GM23338 (cell line): ENCODE measurements around the gene TUBB2A. TPM values are rescaled to one million over a fixed set of nuclear protein-coding genes. Genes with fewer than 3 reads are reported as not detected.

Source experiments
- ATAC-seq: fragments of 200-7000 bp; cut with Tn5 transposase; 3 replicates; pipeline ENCODE4 v1.9.1; 2020
- DNase-seq: peaks from one replicate; pipeline ENCODE4 v3.0.0-alpha.2; 2015; ENCODE audit warnings: low spot score
- H2AFZ ChIP-seq: fragments of 200-600 bp; sonication (generic); 2 replicates; pipeline ENCODE4 v1.8.0; 2016; ENCODE audit warnings: antibody characterized with exemption, mild to moderate bottlenecking, moderate library complexity
- H3F3A ChIP-seq: fragments of 200-600 bp; sonication (generic); replicated peaks from 2 replicates; pipeline ENCODE4 v1.8.0; 2017; ENCODE audit warnings: antibody characterized with exemption, mixed run types, low read depth
- H3K27ac ChIP-seq: fragments of 200-600 bp; sonication (generic); 2 replicates; pipeline ENCODE4 v1.6.1; 2016; ENCODE audit warnings: low read depth
- H3K27me3 ChIP-seq: fragments of 200-600 bp; sonication (generic); 2 replicates; pipeline ENCODE4 v1.8.0; 2016; ENCODE audit warnings: mild to moderate bottlenecking, mixed run types, moderate library complexity; ENCODE audit not compliant: insufficient read depth
- H3K36me3 ChIP-seq: fragments of 200-600 bp; sonication (generic); 2 replicates; pipeline ENCODE4 v1.8.0; 2016; ENCODE audit warnings: mild to moderate bottlenecking; ENCODE audit not compliant: insufficient read depth
- H3K4me1 ChIP-seq: fragments of 200-600 bp; sonication (generic); 2 replicates; pipeline ENCODE4 v1.8.0; 2016; ENCODE audit warnings: mild to moderate bottlenecking, moderate library complexity; ENCODE audit not compliant: insufficient read depth
- H3K4me2 ChIP-seq: fragments of 200-600 bp; sonication (generic); 2 replicates; pipeline ENCODE4 v1.7.1; 2017; ENCODE audit warnings: mixed run types
- H3K4me3 ChIP-seq: fragments of 200-600 bp; sonication (generic); 2 replicates; pipeline ENCODE4 v1.6.1; 2016; ENCODE audit warnings: mixed run types
- H3K79me2 ChIP-seq: fragments of 200-600 bp; sonication (generic); replicated peaks from 2 replicates; pipeline ENCODE4 v1.8.0; 2017; ENCODE audit warnings: mild to moderate bottlenecking; ENCODE audit not compliant: insufficient read depth
- H3K9me2 ChIP-seq: fragments of 200-600 bp; sonication (generic); 2 replicates; pipeline ENCODE4 v1.8.0; 2017; ENCODE audit not compliant: insufficient read depth
- H4K20me1 ChIP-seq: fragments of 200-600 bp; sonication (generic); replicated peaks from 2 replicates; pipeline ENCODE4 v1.8.0; 2017; ENCODE audit warnings: mild to moderate bottlenecking; ENCODE audit not compliant: insufficient read depth
- H3K27ac Mint-ChIP-seq: 2 replicates; pipeline ENCODE4 v1.8.0; 2020; ENCODE audit warnings: inconsistent platforms, mild to moderate bottlenecking, moderate library complexity, mixed read lengths
- H3K27me3 Mint-ChIP-seq: 3 replicates; pipeline ENCODE4 v1.8.0; 2022; ENCODE audit warnings: low read depth, mild to moderate bottlenecking, moderate library complexity, mixed read lengths, inconsistent platforms; ENCODE audit not compliant: insufficient read depth, poor library complexity
- H3K36me3 Mint-ChIP-seq: 3 replicates; pipeline ENCODE4 v1.8.0; 2021; ENCODE audit warnings: low read depth, mild to moderate bottlenecking, inconsistent platforms, moderate library complexity, mixed read lengths
- H3K4me1 Mint-ChIP-seq: 3 replicates; pipeline ENCODE4 v1.8.0; 2020; ENCODE audit warnings: mild to moderate bottlenecking, inconsistent platforms, mixed read lengths
- H3K4me3 Mint-ChIP-seq: 3 replicates; pipeline ENCODE4 v1.8.0; 2021; ENCODE audit warnings: moderate library complexity, mild to moderate bottlenecking, inconsistent platforms, mixed read lengths
- H3K9me3 Mint-ChIP-seq: 3 replicates; pipeline ENCODE4 v1.8.0; 2020; ENCODE audit warnings: moderate library complexity, mild to moderate bottlenecking, inconsistent platforms, mixed read lengths
- EZH2phosphoT487 ChIP-seq: fragments of 200-600 bp; sonication (generic); IDR thresholded peaks from one replicate; pipeline ENCODE4 v1.8.1; 2018; ENCODE audit warnings: antibody characterized with exemption; ENCODE audit not compliant: unreplicated experiment
- JUNB ChIP-seq: IDR thresholded peaks from one replicate; pipeline ENCODE4 v1.6.1; 2016; ENCODE audit warnings: antibody characterized with exemption; ENCODE audit not compliant: unreplicated experiment
- POLR2AphosphoS5 ChIP-seq: IDR thresholded peaks from 2 replicates; pipeline ENCODE4 v1.6.1; 2016; ENCODE audit warnings: antibody characterized with exemption, low read depth
- ZNF114 ChIP-seq: fragments of 250-450 bp; sonication (Bioruptor Pico); IDR thresholded peaks from 2 replicates; pipeline ENCODE4 v1.5.0; 2020; ENCODE audit warnings: mild to moderate bottlenecking, moderate library complexity
- ZNF331 ChIP-seq: fragments of 250-450 bp; sonication (Bioruptor Pico); IDR thresholded peaks from 2 replicates; pipeline ENCODE4 v1.5.0; 2020; ENCODE audit warnings: low read depth, mild to moderate bottlenecking, moderate library complexity
- polyA plus RNA-seq: library from polyadenylated mRNA; unstranded; fragments of >200 nt; fragmentation: Nextera tagmentation; extraction: Ambion mirVana; gene quantifications from 2 replicates; pipeline ENCODE4 v1.2.1, GENCODE V29; 2016
- total RNA-seq: library from RNA; depleted of rRNA; stranded (reverse); fragments of >200 nt; shearing (Covaris generic); gene quantifications from 2 replicates; pipeline ENCODE4 v1.2.3, GENCODE V29; 2014
- TF ChIP-seq, protein P1 (sequence below), 2 experiments: fragments of 200-600 bp in 1 of 2; sonication (generic) in 1 of 2; conservative IDR thresholded peaks; 2 replicates each; pipeline versions ENCODE4 v1.5.1 to v1.6.1; 2016 to 2017; ENCODE audit warnings: antibody characterized with exemption in 2 of 2, low read depth in 2 of 2, mild to moderate bottlenecking in 2 of 2, moderate library complexity in 1 of 2
- TF ChIP-seq, protein P2 (sequence below): IDR thresholded peaks from 2 replicates; pipeline ENCODE4 v1.6.1; 2016; ENCODE audit warnings: antibody characterized with exemption
- TF ChIP-seq, protein P3 (sequence below): IDR thresholded peaks from one replicate; pipeline ENCODE4 v1.6.1; 2018; ENCODE audit warnings: antibody characterized with exemption; ENCODE audit not compliant: unreplicated experiment

Gene TUBB2A
- total and polyA plus RNA-seq, 2 experiments from 2014 or later, result 305 to 376 TPM

DNA sequence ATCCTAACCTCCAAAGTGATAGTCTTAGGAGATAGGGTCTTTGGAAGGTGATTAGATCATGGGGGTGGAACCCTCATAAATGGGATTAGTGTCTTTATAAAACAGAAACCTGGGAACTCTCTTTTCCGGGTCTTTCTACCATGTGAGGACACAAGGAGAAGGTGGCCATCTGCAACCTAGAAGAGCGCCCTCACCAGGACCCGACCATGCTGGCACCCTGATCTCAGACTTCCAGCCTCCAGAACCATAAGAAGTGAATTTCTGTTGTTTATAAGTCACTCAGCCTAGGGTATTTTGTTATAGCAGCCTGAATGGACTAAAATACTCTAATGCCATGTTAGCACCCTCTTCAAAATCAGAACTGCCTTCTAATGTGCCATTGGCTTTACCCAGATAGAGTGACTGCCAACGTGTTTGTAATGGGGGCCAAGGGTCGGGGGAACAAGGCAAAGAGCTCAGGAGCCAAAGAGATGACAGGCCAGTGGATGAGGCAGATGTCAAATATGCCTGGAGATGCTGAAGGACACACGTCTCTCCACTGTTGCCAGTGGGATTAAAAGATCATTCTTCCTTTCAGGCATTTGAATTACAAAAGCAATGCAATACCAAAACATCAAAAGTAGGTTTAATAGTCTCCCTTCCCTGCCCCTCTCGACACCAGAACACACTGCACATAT is 49.1 kb upstream of the TUBB2A start:
- H3K27ac ChIP-seq, result no peak overlapping the region
- peaks cover 34% of the 10 kb centered on the region for H3K4me1 Mint-ChIP-seq
- H3K4me3 ChIP-seq, result no peak overlapping the region
- no peak overlapping the region for H3K27ac Mint-ChIP-seq
- TF ChIP-seq, protein P1, sequence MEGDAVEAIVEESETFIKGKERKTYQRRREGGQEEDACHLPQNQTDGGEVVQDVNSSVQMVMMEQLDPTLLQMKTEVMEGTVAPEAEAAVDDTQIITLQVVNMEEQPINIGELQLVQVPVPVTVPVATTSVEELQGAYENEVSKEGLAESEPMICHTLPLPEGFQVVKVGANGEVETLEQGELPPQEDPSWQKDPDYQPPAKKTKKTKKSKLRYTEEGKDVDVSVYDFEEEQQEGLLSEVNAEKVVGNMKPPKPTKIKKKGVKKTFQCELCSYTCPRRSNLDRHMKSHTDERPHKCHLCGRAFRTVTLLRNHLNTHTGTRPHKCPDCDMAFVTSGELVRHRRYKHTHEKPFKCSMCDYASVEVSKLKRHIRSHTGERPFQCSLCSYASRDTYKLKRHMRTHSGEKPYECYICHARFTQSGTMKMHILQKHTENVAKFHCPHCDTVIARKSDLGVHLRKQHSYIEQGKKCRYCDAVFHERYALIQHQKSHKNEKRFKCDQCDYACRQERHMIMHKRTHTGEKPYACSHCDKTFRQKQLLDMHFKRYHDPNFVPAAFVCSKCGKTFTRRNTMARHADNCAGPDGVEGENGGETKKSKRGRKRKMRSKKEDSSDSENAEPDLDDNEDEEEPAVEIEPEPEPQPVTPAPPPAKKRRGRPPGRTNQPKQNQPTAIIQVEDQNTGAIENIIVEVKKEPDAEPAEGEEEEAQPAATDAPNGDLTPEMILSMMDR (conservative IDR thresholded peaks at IDR 0.05; ENCODE audit: low read depth in 2 of 2), result peak; percentile 63 to 72
- TF ChIP-seq ZNF114 (CRISPR knock-in tag), result no peak
- no peak for TF ChIP-seq JUNB
- H3K4me2 ChIP-seq, result no peak overlapping the region
- H3K36me3 ChIP-seq, result no peaks in the 10 kb centered on the region
- H3K9me3 Mint-ChIP-seq, result no peaks in the 10 kb centered on the region
- H3K9me2 ChIP-seq, result no peaks in the 10 kb centered on the region; the same call in 1 of the 2 replicates
- no peak overlapping the region for H2AFZ ChIP-seq
- H3K36me3 Mint-ChIP-seq, result no peaks in the 10 kb centered on the region
- H3K4me3 Mint-ChIP-seq, result no peak overlapping the region; the same call in 2 of the 3 replicates
- H3K79me2 ChIP-seq, result no peaks in the 10 kb centered on the region
- no peaks in the 10 kb centered on the region for H4K20me1 ChIP-seq
- DNase-seq (peak; percentile 53), ATAC-seq (no peak)
- H3K4me1 ChIP-seq, result peaks cover 12% of the 10 kb centered on the region
- peaks cover 6% of the 10 kb centered on the region for H3K27me3 Mint-ChIP-seq
- H3K27me3 ChIP-seq, result no peaks in the 10 kb centered on the region
- peaks cover 7% of the 10 kb centered on the region for H3F3A ChIP-seq

DNA sequence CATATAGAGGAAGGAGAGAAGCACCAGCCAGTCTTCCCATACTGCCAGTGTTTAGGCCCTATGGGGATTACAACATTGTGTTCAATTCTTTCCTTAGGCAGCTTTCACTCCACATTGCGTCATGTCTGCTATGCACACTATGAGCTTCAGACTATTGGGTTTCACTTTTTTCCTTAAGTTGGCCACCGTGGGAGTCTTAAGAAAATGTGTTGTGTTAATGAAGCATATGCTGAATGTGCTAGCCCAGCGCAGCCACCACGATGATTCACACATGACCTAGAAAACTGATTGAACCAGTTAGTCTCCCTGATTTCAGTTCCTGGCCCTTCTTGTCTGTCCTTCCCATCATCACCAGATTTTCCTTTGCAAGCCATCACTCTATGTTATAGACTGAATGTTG is 48.6 kb upstream of the TUBB2A start:
- Histone ChIP-seq H3F3A (peaks cover 7% of the 10 kb centered on the region), H3K4me3 (no peak overlapping the region), H4K20me1 (no peaks in the 10 kb centered on the region), H3K79me2 (no peaks in the 10 kb centered on the region), H3K36me3 (no peaks in the 10 kb centered on the region), H3K27ac (no peak overlapping the region), H3K27me3 (no peaks in the 10 kb centered on the region), H3K9me2 (no peaks in the 10 kb centered on the region; the same call in 1 of the 2 replicates), H3K4me1 (peaks cover 12% of the 10 kb centered on the region), H3K4me2 (no peak overlapping the region), H2AFZ (no peak overlapping the region)
- DNase-seq, result no peak
- Mint-ChIP-seq H3K4me3 (no peak overlapping the region; the same call in 2 of the 3 replicates), H3K27ac (no peak overlapping the region), H3K9me3 (no peaks in the 10 kb centered on the region), H3K36me3 (no peaks in the 10 kb centered on the region), H3K27me3 (peaks cover 5% of the 10 kb centered on the region), H3K4me1 (peaks cover 34% of the 10 kb centered on the region)
- TF ChIP-seq ZNF331 (CRISPR knock-in tag), result no peak
- TF ChIP-seq EZH2phosphoT487, result no peak
- TF ChIP-seq POLR2AphosphoS5, result no peak
- TF ChIP-seq, protein P2, sequence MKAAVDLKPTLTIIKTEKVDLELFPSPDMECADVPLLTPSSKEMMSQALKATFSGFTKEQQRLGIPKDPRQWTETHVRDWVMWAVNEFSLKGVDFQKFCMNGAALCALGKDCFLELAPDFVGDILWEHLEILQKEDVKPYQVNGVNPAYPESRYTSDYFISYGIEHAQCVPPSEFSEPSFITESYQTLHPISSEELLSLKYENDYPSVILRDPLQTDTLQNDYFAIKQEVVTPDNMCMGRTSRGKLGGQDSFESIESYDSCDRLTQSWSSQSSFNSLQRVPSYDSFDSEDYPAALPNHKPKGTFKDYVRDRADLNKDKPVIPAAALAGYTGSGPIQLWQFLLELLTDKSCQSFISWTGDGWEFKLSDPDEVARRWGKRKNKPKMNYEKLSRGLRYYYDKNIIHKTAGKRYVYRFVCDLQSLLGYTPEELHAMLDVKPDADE, result no peak
- TF ChIP-seq ZNF114 (CRISPR knock-in tag), result no peak
- TF ChIP-seq, protein P3, sequence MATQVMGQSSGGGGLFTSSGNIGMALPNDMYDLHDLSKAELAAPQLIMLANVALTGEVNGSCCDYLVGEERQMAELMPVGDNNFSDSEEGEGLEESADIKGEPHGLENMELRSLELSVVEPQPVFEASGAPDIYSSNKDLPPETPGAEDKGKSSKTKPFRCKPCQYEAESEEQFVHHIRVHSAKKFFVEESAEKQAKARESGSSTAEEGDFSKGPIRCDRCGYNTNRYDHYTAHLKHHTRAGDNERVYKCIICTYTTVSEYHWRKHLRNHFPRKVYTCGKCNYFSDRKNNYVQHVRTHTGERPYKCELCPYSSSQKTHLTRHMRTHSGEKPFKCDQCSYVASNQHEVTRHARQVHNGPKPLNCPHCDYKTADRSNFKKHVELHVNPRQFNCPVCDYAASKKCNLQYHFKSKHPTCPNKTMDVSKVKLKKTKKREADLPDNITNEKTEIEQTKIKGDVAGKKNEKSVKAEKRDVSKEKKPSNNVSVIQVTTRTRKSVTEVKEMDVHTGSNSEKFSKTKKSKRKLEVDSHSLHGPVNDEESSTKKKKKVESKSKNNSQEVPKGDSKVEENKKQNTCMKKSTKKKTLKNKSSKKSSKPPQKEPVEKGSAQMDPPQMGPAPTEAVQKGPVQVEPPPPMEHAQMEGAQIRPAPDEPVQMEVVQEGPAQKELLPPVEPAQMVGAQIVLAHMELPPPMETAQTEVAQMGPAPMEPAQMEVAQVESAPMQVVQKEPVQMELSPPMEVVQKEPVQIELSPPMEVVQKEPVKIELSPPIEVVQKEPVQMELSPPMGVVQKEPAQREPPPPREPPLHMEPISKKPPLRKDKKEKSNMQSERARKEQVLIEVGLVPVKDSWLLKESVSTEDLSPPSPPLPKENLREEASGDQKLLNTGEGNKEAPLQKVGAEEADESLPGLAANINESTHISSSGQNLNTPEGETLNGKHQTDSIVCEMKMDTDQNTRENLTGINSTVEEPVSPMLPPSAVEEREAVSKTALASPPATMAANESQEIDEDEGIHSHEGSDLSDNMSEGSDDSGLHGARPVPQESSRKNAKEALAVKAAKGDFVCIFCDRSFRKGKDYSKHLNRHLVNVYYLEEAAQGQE, result no peak
- ATAC-seq, result no peak
